ENCODE measurements around the gene SLC10A1.
A peak's percentile ranks its signal among the peaks of the same experiment; 100 is the strongest.
"Not testable (repeated sequence)": the region's sequence is repeated elsewhere in the genome, so short reads cannot be mapped to it uniquely, and the experiment has no call there.

The SLC10A1 gene

GRCh38 chr14:69796797-69797500 is at the start of gene SLC10A1:
Gene SLC10A1 (minus strand): TSS chr14:69797241. CDS start chr14:69797155, 86 bp downstream.
- no peak for DNase-seq

GRCh38 chr14:69845787-69846186 is 48.7 kb upstream of the SLC10A1 start:
- no peak for DNase-seq

DNA sequence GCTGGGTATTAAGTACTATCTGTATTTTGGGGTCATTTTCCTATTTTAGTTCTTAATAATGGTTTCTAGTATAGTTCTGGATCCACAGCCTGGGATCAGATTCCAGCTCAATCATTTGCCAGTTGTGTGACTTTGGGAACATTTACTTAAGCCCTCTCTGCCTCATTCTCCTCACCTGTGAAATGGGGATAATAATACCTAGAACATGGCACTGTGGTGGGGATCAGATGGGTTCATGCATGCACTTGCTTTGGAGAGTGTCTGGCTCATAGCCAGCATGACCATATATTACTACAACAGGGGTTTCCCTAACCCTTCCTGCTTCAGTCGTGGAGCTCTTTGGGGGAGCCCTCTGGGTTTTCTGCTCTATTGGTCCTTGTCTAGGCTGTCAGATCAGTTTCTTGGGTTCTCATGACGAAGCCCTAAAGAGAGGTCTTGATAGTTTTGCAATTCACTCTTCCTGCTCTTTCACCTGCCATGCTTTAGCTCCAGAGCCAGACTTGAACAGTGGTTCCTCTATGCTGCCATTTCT is 48.1 kb upstream of the SLC10A1 start:
- no peak for DNase-seq

GRCh38 chr14:69844171-69844570 is 47.1 kb upstream of the SLC10A1 start:
- DNase-seq, result no peak

DNA sequence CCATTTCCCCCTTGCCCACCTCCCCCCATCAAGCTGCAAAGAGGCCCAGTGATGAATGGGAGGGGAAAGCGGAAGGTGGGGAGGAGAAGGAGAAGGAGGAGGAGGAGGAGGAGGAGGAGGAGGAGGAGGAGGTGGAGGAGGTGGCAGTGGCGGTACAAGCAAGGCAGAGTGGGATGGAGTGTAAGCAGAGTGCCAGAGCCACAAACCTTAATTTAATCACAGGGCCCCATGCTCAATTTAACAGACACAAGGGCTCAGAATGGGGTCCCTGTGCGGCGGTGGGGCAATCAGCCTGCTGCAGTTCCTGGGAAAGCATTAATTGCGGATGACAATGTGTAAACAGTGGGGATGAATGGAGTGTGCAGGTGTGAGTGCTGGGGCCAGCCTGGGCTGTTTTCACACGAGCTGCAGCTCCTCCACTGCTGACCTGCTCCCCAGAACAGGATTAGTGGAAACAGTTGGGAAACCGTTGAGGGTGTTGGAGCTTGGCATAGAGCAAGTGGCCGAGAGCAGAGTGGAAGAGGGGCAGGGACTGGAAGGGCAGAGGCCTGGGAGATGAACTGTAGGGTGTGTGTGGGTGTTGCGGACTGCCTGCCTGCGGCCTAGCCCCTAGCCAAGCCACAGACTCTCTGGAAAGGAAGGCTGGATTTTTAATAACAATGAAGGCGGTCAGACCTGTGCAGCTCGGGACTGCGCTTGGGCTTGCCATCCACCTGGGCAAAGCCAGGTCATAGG is 45.8 kb upstream of the SLC10A1 start:
- no peak for DNase-seq

- DNase-seq, result no peak
Observed at GRCh38 chr14:69841656-69842055, 44.6 kb upstream of the SLC10A1 start.

DNA sequence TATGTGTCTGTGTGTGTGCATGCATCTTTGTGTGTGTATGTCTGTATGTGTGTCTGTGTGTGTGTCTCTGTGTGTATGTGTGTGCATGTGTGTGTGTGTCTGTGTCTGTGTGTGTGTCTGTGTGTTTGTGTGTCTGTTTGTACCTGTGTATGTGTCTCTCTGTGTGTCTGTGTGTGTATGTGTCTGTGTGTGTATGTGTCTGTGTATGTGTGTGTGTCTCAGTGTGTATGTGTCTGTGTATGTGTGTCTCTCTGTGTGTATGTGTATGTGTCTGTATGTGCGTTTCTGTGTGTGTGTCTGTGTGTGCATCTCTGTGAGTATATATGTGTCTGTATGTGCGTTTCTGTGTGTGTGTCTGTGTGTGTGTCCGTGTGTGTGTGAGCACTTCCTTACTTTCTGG is 42.6 kb upstream of the SLC10A1 start:
- no peak for DNase-seq

DNA sequence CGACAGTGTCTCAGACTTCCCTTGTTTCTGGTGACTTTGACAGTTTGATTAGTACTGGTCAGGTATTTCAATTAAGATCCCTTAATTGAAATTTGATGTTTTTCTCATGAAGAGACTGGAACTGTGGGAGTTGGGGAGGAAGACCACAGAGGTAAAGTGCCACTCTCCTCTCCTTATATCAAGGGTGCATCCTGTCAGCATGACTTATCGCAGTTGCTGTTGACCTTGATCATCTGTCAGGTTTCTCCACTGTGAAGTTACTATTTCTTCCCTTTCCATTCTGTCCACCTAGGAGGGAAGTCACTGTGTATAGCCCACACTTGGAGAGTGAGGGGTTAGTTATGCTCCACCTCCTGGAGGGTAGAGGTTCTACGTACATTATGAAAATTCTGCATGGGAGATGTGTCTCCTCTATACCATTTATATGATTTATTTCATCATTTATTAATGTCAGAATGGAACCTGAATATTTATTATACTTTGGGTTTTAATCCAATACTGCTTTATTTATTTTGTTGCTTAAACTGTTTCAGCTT is 41.9 kb upstream of the SLC10A1 start:
- no peak for DNase-seq

GRCh38 chr14:69828879-69829278 is 31.8 kb upstream of the SLC10A1 start:
- DNase-seq, result no peak

DNA sequence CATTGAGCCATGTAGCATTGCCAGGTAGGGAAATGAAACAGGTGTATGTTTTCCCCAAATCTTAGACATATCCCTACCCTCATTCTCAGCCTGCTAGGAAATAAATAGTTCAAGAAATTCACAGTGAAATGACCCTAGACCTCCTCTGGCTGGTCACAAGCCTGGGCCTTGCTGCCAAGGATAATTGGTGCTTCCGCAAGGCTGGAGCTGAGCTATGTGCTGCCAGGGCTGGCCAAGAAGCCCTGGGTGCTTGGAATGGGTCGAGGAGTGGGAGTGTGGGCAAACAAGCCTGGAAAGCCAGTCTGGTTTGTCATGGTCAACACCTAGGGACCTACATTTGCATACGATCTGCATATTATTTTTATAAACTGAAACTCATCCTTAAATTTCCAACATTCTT is 31.3 kb upstream of the SLC10A1 start:
- DNase-seq, result no peak

DNA sequence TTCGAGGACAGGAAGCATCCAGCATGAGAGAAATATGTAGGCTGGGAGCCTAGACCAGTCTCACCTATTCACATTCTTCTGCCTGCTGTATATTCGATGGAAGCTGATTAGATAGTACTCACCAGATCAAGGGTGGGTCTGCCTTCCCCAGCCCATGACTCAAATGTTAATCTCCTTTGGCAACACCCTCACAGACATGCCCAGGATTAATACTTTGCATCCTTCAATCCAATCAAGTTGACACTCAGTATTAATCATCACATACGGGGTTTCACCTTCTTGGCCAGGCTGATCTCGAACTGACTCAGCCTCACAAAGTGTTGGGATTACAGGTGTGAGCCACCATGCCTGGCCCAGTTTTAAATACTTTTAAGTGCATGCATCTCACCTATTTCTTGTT is 30.5 kb upstream of the SLC10A1 start:
- no peak for DNase-seq

DNA sequence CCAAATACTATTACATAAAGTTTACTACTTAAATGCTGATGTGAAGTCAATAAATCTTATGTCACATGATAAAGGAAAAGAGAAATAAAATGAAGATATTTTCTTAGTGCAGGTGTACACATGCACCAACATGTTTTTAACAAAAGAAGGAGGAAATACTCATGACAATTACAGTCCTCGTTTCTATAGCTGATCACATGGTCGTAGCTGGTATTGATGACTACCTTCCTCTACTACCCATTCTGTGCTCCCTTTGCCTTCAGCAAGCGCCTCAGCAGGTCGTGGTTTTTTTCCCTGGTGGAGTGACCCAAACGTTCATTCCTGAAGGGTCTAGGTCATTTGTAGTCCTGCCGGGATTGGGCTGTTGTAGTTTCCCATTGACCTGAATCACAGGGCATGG is 25.4 kb upstream of the SLC10A1 start:
- DNase-seq, result no peak

DNA sequence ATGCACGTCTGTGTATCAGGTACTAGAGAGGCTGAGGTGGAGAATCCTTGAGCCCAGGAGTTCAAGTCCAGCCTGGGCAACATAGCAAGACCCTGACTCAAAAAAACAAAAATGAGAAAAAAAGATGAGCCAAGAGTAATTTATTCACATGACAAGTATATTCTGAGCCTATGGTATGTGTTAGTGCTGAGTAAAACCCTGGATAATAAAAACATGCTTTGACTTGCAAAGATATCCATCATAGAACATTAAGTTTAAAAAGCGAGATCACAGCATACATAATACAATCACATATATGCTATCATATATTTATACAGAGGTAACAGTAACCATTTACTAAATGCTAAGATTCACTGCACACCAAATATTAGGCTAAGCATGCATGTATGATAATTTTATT is 23.9 kb upstream of the SLC10A1 start:
- DNase-seq, result no peak

GRCh38 chr14:69819607-69820006 is 22.6 kb upstream of the SLC10A1 start:
- no peak for DNase-seq

DNA sequence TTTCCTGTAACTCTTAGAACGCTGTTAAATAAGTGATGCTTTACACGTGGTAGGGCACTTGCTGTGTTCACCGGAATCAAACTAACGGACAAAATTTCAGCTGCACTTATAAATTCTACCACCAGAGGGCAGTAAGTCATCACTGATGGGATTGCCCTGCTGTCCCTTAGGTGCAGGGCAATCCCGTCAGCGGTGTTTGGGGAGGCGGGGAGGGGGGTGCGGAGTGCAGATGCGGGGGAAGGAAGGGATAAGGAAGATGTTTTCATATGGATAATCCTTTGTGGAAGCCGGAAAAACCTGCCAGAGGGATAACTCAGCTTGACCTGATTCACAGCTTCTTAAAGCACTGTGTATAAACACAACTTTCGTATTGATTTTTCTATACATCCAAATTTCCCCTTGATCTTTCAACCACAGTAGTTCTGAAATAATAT is 21.7 kb upstream of the SLC10A1 start:
- peak; percentile 44 for DNase-seq

DNA sequence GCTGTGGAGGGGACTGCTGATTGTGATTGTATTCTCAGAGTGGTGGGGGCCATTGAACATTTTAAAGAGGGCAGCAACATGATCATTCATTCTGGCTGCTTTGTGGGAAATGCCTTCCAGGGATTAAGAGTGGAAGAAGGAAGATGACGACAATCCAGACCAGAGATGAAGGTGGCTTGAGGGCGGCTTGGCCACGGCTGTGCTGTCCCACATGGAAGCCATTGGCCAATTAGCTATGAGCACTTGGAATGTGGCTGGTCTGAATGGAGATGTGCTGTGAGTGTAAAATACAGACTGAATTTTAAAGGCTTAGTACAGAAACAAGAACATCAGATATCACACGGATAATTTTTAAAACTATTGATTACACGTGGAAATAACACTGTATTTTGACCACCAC is 19.2 kb upstream of the SLC10A1 start:
- DNase-seq, result no peak

DNA sequence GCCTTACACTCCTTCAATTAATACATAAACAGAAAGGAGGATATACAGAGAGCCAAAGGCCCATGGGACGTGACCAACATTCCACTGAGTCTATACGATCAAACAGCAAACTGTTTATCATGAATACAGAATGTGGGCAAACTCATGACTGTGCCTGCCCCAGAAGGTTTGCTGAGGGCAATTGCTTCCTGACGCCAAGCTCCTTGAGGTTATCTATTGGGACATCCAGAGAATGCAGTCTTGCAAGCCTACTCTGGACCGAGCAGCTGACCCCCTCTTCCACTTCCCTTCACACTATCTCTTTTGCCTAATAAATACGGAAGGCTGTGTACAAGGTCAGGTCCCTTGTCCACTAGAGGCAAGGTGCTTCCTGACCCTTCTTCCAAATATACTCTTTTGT is 18.5 kb upstream of the SLC10A1 start:
- DNase-seq, result no peak

- no peak for DNase-seq
Observed at GRCh38 chr14:69814397-69814796, 17.4 kb upstream of the SLC10A1 start.

DNA sequence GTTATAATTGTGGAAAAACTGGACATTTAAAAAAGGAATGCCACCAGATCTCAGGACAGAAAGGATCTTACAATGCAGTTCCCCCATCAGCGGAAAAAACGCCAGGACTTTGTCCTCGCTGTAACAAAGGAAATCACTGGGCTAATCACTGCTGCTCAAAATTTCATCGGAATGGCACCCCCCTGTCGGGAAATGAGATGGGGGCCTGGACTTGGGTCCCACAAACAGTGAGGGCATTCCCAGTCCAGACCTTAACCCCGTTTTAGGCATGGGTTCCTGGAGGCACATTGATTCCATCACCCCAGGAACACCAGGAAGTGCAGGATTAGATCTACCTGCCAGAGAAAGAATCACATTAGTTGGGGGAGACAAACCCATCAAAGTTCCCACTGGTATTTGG is 16.3 kb upstream of the SLC10A1 start:
- not testable (repeated sequence) for DNase-seq

DNA sequence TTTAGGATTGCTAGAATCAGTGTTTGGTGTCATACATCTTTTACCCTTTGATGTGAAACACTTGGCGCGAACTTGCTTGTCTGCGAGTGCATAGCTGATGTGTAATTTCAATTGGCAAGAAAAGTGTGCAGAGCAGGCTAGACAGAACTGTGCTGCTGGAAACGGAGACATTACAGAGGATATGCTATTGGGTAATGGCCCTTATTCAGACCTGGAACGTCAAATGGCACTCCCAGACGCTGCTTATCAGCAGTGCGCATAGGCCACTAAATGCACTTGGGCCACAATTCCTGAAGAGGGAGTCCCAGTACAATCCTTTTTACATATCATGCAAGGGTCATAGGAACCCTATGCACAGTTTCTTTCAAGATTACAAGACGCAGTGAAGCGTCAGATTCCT is 15.7 kb upstream of the SLC10A1 start:
- DNase-seq, result no peak

GRCh38 chr14:69811868-69812252 is 14.8 kb upstream of the SLC10A1 start:
- DNase-seq, result no peak

DNA sequence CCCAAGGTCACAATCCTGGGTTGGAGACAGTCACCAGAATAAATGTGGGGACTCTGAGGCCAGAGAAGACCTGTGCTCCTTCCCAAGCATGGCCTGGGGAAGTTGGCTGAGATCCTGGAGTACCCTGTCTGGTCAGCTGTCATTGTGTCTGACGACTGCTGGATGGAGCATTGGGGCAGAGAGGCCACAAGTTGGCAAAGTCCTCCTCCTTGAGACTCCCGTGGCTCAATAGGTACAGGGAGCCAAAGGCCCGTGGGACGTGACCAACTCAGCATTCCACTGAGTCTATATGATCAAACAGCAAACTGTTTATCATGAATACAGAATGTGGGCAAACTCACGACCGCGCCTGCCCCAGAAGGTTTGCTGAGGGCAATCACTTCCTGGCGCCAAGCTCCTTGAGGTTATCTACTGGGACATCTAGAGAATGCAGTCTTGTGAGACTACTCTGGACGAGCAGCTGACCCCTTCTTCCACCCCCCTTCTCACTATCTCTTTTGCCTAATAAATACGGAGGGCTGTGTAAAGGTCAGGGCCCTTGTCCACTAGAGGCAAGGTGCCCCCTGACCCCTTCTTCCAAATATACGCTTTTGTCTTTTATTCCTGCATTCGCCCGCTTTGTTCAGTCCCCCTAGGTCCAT is 14.3 kb upstream of the SLC10A1 start:
- no peak for DNase-seq
